GM19452 (cell line): ENCODE measurements around the gene RAB17.
"Not testable (repeated sequence)": the region's sequence is repeated elsewhere in the genome, so short reads cannot be mapped to it uniquely, and the experiment has no call there.

Experiments
- ATAC-seq: cut with Tn5 transposase; IDR thresholded peaks from one replicate; pipeline ENCODE4 v1.9.1; 2021; ENCODE audit not compliant: unreplicated experiment

Gene RAB17

DNA sequence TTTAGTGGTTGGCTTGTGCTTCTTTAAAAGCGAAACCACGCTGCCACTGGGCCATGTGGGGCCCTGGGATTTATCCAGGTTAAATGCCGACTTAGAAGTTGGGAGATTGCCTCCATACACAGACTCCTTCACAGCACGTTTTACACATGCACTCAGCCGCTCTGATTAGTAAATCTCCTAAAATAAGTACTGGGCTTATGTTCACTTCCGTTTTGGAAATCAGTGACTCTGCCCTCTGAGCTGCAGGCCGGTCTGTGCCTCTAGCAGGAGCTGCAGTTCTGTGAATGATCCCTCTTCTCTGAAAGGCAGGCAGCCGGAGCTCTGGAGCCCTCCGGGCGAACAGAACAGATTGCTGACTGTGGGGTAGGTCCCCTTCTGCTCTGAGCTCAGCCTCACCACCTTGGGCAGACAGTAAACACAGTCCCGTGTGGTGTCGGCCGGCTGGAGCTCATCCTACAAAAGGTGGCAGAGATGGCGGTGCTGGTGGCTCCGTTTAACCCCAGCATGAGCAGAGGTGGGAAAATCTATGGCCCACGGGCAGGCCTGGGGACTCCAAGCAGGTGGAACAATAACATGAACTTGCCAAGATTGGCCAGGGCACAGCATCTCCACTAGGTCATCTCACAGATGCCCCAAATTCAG, 9.8 kb upstream of the RAB17 start:
- ATAC-seq, result no peak

DNA sequence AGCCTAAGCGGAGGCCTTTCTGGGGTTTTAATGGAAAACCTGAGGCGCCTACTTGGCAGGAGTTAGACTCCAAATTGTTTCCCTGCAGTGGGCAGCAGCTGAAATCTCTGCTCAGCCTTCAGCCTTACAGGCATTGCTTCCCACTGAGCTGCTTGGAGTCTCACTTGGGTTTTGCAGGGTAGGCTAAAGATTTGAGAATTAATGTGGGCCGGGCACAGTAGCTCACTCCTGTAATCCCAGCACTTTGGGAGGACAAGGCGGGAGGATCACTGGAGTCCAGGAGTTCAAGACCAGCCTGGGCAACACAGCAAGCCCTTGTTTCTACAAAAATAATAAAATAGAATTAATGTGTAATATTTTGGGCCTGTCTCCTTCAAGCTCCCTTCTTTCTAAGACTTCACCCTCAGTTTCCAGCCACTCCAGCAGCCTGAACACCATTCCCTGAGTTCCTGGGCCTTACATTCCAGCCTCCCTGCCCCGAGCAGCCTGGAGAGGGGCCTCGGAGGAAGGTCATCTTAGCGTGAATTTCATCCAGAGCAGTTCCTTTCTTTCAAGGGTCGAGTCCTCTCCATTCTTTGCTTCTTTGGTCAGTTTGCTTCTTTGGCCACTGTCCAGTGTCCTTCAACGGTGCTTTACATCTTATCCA, 9.1 kb upstream of the RAB17 start:
- ATAC-seq, result no peak

GRCh38 chr2:237598468-237599208, 8.1 kb upstream of the RAB17 start:
- no peak for ATAC-seq

DNA sequence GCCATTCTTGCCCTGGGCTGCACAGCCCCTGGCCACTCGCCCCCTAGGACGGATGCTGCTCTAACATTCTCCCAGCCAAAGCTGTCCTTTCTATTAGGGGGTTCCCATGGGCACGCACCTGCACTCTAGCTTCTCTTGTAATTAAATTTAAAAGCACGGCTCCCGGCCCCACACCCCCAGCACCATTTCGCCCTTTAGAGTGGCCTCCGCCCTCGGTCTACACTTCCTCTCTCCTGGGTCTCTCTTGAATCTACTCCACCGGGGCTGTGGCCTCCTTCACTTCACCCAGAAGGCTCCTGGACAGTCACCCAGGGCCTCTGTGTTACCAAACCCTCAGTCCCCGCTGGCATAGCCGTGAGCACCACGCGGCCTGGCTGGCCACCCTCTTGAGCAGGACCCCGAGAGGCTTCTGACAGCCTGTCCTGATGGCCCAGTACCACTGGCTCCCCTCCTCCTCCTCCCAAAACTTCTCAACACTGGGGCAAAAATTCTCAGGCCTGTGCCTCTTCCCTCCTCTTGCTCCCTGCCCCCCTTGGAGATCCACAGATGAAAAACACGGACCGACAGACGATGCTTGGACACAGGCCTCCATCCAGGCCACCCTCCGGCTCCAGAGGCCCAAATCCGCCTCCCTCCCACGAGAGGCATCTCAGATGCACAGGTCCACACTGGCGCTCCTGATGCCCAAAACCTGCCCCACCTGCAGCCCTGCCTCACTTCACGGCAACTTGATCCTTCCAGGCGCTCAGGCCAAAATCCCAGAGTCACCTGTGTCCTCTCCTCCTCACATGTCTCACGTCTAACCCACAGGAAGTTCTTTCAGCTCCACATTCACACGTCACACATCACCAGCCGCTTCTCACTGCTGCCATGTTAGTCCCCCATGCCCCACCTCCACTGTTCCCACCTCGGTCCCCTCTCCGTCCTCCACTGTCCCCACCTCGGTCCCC, 6.9 kb upstream of the RAB17 start:
- ATAC-seq, result no peak

GRCh38 chr2:237596520-237597195, 6.1 kb upstream of the RAB17 start:
- no peak for ATAC-seq

GRCh38 chr2:237595829-237596519, 5.4 kb upstream of the RAB17 start:
- not testable (repeated sequence) for ATAC-seq

- no peak for ATAC-seq
Observed at GRCh38 chr2:237594514-237594871, 4.0 kb upstream of the RAB17 start.

- no peak for ATAC-seq
Observed at GRCh38 chr2:237593596-237594320, 3.2 kb upstream of the RAB17 start.

- no peak for ATAC-seq
Observed at GRCh38 chr2:237593036-237593435, 2.5 kb upstream of the RAB17 start.

GRCh38 chr2:237592425-237592980, 2.0 kb upstream of the RAB17 start:
- ATAC-seq, result no peak

- no peak for ATAC-seq
Observed at GRCh38 chr2:237591141-237591881, 777 bp upstream of the RAB17 start.

DNA sequence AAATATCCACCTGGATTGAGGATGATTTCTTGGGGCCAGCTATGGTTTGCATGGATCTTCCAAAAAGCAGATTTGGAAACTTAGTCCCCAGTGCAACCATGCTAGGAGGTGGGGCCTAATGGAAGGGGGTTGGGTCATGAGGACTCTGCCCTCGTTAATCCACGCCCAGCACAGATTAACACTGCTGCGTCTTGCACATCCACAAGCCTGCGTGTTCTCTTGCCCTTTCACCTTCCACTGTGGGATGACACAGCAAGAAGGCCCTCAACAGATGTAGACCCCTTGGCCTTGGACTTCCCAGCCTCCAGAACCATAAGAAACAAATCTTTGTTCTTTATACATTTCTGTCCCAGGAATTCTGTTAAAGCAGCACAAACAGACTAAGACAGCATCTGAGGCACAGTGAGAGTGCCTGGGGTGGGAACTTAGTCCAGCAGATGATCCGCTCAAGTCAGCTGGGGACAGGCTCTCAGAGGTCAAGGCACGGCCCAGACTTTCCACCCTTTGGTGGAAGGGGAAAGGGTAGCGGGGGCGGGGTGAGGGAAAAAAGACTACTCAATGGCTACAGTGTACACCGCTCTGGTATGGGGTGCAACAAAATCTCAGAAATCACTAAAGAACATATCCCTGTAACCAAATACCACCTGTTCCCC, 2.4 kb downstream of the RAB17 start:
- no peak for ATAC-seq

DNA sequence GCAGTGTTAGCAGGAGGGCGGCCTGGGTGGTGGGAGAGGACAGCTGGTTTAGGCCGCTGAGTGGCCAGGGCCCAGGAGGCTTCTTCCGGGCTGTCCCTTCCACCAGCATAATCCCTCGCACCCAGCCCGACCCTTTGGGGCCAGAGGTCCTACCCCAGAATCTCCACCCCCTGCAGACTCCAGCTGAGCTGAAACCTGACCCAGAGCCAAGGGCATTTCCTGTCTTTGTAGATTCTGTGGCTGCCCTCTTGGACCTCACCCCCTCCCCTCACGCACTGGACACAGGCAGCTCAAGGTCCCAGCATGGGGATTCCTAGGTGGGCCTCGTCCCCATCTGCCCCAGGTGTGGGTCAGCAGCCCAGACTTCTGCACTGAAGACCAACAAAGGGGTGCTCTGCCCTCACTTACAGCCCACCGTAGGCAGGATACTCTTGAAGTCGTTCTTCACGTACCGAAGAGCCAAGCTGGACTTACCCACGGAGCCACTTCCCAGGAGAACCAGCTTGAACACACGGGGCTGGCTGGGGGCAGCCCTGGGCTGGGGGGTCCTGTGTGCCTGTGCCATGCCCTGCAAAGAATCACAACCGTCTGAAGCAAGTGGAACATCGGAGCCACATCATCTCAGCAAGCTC, 4.8 kb downstream of the RAB17 start:
- no peak for ATAC-seq

DNA sequence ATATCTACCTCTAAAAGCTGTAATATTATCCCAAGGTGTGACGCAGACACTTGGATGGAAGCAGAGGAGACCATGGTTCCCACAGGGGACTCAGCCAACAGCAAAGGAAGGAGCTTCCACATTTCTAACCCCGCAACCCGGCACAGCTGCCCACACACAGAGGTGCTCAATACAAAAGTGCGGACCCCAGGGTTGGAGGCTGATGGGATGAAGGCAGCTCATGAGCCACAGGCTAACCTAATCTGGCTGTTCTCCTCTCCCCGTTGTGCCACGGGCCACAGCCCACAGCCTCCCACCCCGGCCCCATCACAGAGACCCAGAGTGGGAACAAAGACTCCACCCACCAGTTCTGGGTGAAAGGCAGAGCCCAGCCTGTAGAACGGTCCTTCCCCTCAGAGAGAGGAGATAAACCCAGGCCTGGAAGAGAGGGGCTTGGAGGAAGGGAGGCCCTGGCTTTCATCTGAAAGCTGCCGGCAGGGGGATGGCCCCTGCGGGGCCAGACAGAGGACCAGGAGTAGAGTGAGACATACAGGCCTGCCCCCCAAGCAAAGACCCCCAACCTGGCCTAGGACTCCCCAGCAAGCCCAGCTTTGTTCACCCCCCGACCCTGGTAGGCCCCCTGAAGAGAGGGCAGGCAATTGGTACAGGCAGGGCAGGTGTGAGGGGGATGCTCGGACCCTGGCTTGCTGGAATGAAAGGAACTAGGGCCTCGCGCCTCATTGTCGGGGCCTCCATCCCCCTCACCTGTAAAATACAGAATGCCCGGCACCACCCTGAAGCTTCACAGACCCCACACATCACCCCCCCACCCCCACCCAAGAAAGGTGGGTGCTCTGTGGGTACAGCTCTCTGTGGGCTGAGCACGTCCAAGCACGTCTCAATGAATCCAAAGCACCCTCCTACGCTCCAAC, 6.9 kb downstream of the RAB17 start:
- no peak for ATAC-seq

DNA sequence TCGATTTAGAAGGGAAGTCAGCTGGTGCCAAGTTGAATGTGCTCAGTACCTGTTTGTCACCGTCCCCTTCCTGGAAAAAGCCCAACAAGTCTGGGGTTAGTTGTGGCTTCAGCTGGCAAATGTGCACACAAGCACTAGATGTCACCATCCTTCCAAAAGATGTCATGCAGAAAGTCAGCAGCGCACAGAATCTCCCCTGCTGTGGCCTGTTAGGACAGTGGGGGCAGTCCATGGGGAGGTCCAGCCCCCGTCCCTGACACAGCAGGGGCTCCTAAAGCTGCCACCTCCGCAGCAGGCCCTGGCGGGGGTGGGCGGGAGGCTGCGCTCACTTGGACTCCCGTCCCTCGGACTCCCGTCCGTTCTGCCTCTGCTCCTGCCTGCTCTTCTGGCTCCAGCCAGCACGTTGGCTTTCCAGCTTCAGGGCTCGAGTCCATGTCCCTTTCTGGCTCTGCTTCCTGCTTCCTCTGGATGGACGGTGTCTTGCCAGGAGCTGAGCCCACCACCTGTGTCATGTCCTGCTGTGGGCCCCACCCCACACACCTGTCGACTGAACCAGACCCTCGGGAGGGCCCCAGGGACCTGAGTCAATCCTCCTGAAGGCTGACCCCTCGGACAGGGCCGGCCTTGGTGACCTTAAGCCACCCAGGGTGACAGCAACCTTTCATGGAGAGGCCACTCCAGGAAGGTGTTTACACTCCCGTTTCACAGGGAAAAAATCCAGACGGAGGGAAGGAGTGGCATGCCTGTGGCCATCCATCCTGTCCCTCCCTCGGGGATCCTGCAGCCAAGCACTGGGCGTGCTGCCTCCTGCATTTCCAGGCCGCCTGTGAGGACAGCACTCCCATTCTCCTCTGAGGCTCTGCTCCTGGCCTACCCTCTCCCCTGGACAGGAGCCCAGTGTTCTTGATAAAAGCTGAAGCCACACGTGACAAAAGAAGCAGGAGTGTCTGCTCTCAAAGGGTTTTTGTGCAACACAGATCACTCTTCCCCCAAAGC, 8.5 kb downstream of the RAB17 start:
- ATAC-seq, result no peak
